ENCODE data around the gene SLC2A9.

- no peak for TF ChIP-seq EZH2 (IDR thresholded peaks at IDR 0.05; ENCODE audit: borderline replicate concordance)
- no peak for TF ChIP-seq EZH2phosphoT487 (IDR thresholded peaks at IDR 0.05; ENCODE audit: low read depth, severe bottlenecking, unreplicated experiment)
- no peak for TF ChIP-seq CTCF (IDR thresholded peaks at IDR 0.05; ENCODE audit: poor library complexity)
Measured at GRCh38 chr4:9932771-9933170, 88.5 kb downstream of the SLC2A9 start.

Measured in hepatocyte (in vitro differentiated cells).